H1 (cell line): ENCODE results near the gene SRR. TPM values are rescaled to one million over a fixed set of nuclear protein-coding genes. Genes with fewer than 3 reads are reported as not detected.

Experiments used
- CTCF ChIA-PET: fragments of 300-600 bp; sonication (Branson Sonifier 250); formaldehyde crosslinking; loops from one replicate; lab custom pipeline; 2021; ENCODE audit not compliant: partially characterized antibody; lab: Charles Lee
- POLR2A ChIA-PET: fragments of 300-600 bp; sonication (Branson Sonifier 250); formaldehyde crosslinking; loops from one replicate; lab custom pipeline; 2021; ENCODE audit warnings: inconsistent platforms; ENCODE audit not compliant: partially characterized antibody; lab: Charles Lee
- DNase-seq, 2 experiments: peaks; one replicate each; pipeline versions ENCODE4 v3.0.0 to v3.0.0-alpha.2; 2010 to 2022; ENCODE audit warnings: low spot score in 2 of 2, low read depth in 1 of 2, mixed read lengths in 1 of 2
- FAIRE-seq: peaks from 2 replicates; lab custom pipeline; 2011; peaks lifted over from hg19 to GRCh38; lab: Jason Lieb, UNC
- H2AFZ ChIP-seq: 2 replicates; pipeline ENCODE4 v1.8.1; 2012; ENCODE audit warnings: low read length, inconsistent platforms
- H2AK5ac ChIP-seq: 2 replicates; pipeline ENCODE4 v1.6.1; 2013; ENCODE audit warnings: low read depth, low read length
- H2BK120ac ChIP-seq: replicated peaks from 2 replicates; pipeline ENCODE3; 2013; ENCODE audit warnings: low read depth, low read length, inconsistent platforms
- H2BK12ac ChIP-seq: 2 replicates; pipeline ENCODE4 v1.6.1; 2013; ENCODE audit warnings: low read depth, low read length
- H2BK15ac ChIP-seq: 2 replicates; pipeline ENCODE4 v1.6.1; 2013; ENCODE audit warnings: low read length
- H2BK20ac ChIP-seq: 2 replicates; pipeline ENCODE4 v1.6.1; 2013; ENCODE audit warnings: low read length
- H2BK5ac ChIP-seq: 2 replicates; pipeline ENCODE4 v1.6.1; 2013; ENCODE audit warnings: low read depth, low read length
- H3K14ac ChIP-seq: 2 replicates; pipeline ENCODE4 v1.6.1; 2013; ENCODE audit warnings: inconsistent platforms; ENCODE audit not compliant: insufficient read length
- H3K18ac ChIP-seq: 2 replicates; pipeline ENCODE4 v1.6.1; 2013; ENCODE audit warnings: low read length; ENCODE audit errors: extremely low read depth
- H3K23ac ChIP-seq: 2 replicates; pipeline ENCODE4 v1.6.1; 2013; ENCODE audit warnings: inconsistent platforms; ENCODE audit not compliant: insufficient read length
- H3K23me2 ChIP-seq: 2 replicates; pipeline ENCODE4 v1.6.1; 2013; ENCODE audit warnings: low read depth, low read length
- H3K27ac ChIP-seq: 2 replicates; pipeline ENCODE4 v1.6.1; 2011; ENCODE audit warnings: low read depth, low read length, inconsistent platforms
- H3K27me3 ChIP-seq, 4 experiments: replicated peaks in 1 of 4; 1 replicate in 1 of 4; 2 replicates in 3 of 4; pipeline versions ENCODE4 v1.6.1 to v1.8.1; 2011 to 2013; ENCODE audit warnings: low read length in 3 of 4, mild to moderate bottlenecking in 3 of 4, inconsistent platforms in 2 of 4, mixed read lengths in 2 of 4, moderate library complexity in 1 of 4; ENCODE audit not compliant: control insufficient read depth in 3 of 4, insufficient read depth in 3 of 4; ENCODE audit errors: extremely low read depth in 1 of 4
- H3K36me3 ChIP-seq, 4 experiments: 2 replicates each; pipeline versions ENCODE4 v1.6.1 to v1.8.1; 2011 to 2013; ENCODE audit warnings: mild to moderate bottlenecking in 4 of 4, low read length in 3 of 4, moderate library complexity in 2 of 4, control low read depth in 1 of 4, inconsistent platforms in 1 of 4; ENCODE audit not compliant: insufficient read depth in 4 of 4, control insufficient read depth in 2 of 4
- H3K4ac ChIP-seq: replicated peaks from 2 replicates; pipeline ENCODE3; 2013; ENCODE audit warnings: low read length, low read depth, mixed read lengths, inconsistent platforms; ENCODE audit not compliant: insufficient read length
- H3K4me1 ChIP-seq, 4 experiments: replicated peaks in 1 of 4; 1 replicate in 1 of 4; 2 replicates in 3 of 4; pipeline versions ENCODE4 v1.6.1 to v1.8.1; 2011 to 2013; ENCODE audit warnings: low read length in 3 of 4, inconsistent platforms in 2 of 4, mixed read lengths in 1 of 4; ENCODE audit not compliant: insufficient read depth in 4 of 4, control insufficient read depth in 3 of 4
- H3K4me2 ChIP-seq, 2 experiments: 2 replicates each; pipeline versions ENCODE4 v1.6.1 to v1.8.1; 2011 to 2013; ENCODE audit warnings: low read depth in 2 of 2, low read length in 2 of 2, control low read depth in 1 of 2, inconsistent platforms in 1 of 2, mild to moderate bottlenecking in 1 of 2; ENCODE audit not compliant: insufficient read depth in 1 of 2
- H3K4me3 ChIP-seq, 4 experiments: fragments of 200-600, 300-600 bp in 1 of 4; sonication (generic), shearing (Covaris generic), sonication (Bioruptor Twin) in 1 of 4; 2 replicates each; pipeline versions ENCODE4 v1.5.1 to v1.8.1; 2011 to 2016; ENCODE audit warnings: low read length in 4 of 4, low read depth in 3 of 4, control low read depth in 2 of 4, inconsistent platforms in 2 of 4, mild to moderate bottlenecking in 2 of 4, mixed read lengths in 1 of 4, moderate library complexity in 1 of 4; ENCODE audit not compliant: insufficient read depth in 2 of 4; ENCODE audit errors: extremely low read depth in 1 of 4
- H3K56ac ChIP-seq: replicated peaks from 2 replicates; pipeline ENCODE3; 2013; ENCODE audit warnings: low read depth, mild to moderate bottlenecking, mixed read lengths, low read length, inconsistent platforms; ENCODE audit not compliant: insufficient read length
- H3K79me1 ChIP-seq: 2 replicates; pipeline ENCODE4 v1.6.1; 2013; ENCODE audit warnings: low read depth, low read length, control low read depth
- H3K79me2 ChIP-seq, 2 experiments: 2 replicates each; pipeline versions ENCODE4 v1.6.1 to v1.8.1; 2012 to 2013; ENCODE audit warnings: low read length in 2 of 2, mild to moderate bottlenecking in 2 of 2, inconsistent platforms in 1 of 2; ENCODE audit not compliant: insufficient read depth in 2 of 2, control insufficient read depth in 1 of 2
- H3K9ac ChIP-seq, 4 experiments: replicated peaks in 1 of 4; 1 replicate in 1 of 4; 2 replicates in 3 of 4; pipeline versions ENCODE4 v1.6.1 to v1.8.1; 2011 to 2013; ENCODE audit warnings: low read depth in 3 of 4, low read length in 3 of 4, control low read depth in 2 of 4, mild to moderate bottlenecking in 2 of 4, moderate library complexity in 2 of 4, inconsistent platforms in 1 of 4; ENCODE audit errors: extremely low read depth in 1 of 4
- H3K9me3 ChIP-seq, 2 experiments: 2 replicates each; pipeline versions ENCODE4 v1.6.1 to v1.8.1; 2012 to 2013; ENCODE audit warnings: mild to moderate bottlenecking in 2 of 2, moderate library complexity in 2 of 2, control low read depth in 1 of 2, inconsistent platforms in 1 of 2, low read depth in 1 of 2, low read length in 1 of 2, mixed read lengths in 1 of 2; ENCODE audit not compliant: insufficient read depth in 2 of 2
- H4K20me1 ChIP-seq, 2 experiments: replicated peaks in 1 of 2; 2 replicates each; pipeline versions ENCODE3 to v1.8.1; 2011 to 2013; ENCODE audit warnings: inconsistent platforms in 2 of 2, low read length in 2 of 2, mild to moderate bottlenecking in 1 of 2; ENCODE audit not compliant: insufficient read depth in 2 of 2, control insufficient read depth in 1 of 2
- H4K5ac ChIP-seq: 2 replicates; pipeline ENCODE4 v1.6.1; 2013; ENCODE audit warnings: low read length, low read depth, mixed read lengths, inconsistent platforms; ENCODE audit not compliant: insufficient read length
- H4K8ac ChIP-seq: 2 replicates; pipeline ENCODE4 v1.8.0; 2013; ENCODE audit warnings: mild to moderate bottlenecking, moderate library complexity, low read length, inconsistent platforms; ENCODE audit not compliant: insufficient read depth; ENCODE audit errors: extremely low read depth
- H4K91ac ChIP-seq: replicated peaks from 2 replicates; pipeline ENCODE3; 2013; ENCODE audit warnings: low read length, mixed read lengths, inconsistent platforms; ENCODE audit not compliant: insufficient read length
- BACH1 ChIP-seq: IDR thresholded peaks from 2 replicates; pipeline ENCODE4 v1.6.1; 2012; ENCODE audit warnings: low read length, improper control_type of control experiment
- BCL11A ChIP-seq, 2 experiments: IDR thresholded peaks; one replicate each; pipeline ENCODE4 v1.6.1; 2011; ENCODE audit warnings: low read depth in 2 of 2, low read length in 2 of 2, mild to moderate bottlenecking in 2 of 2
- CHD1 ChIP-seq: IDR thresholded peaks from 2 replicates; pipeline ENCODE4 v1.6.1; 2012; ENCODE audit warnings: low read depth, low read length, improper control_type of control experiment
- CTBP2 ChIP-seq: IDR thresholded peaks from 2 replicates; pipeline ENCODE4 v1.7.0; 2011; ENCODE audit warnings: borderline replicate concordance, mild to moderate bottlenecking, moderate library complexity, mixed read lengths, low read length; ENCODE audit not compliant: insufficient read depth, insufficient read length
- EGR1 ChIP-seq: IDR thresholded peaks from 2 replicates; pipeline ENCODE4 v1.6.1; 2011; ENCODE audit warnings: low read depth, low read length, borderline replicate concordance
- EP300 ChIP-seq, 2 experiments: IDR thresholded peaks; 1 replicate in 1 of 2; 2 replicates in 1 of 2; pipeline ENCODE4 v1.6.1; 2011 to 2012; ENCODE audit warnings: low read depth in 2 of 2, low read length in 2 of 2, mild to moderate bottlenecking in 2 of 2, borderline replicate concordance in 1 of 2, inconsistent platforms in 1 of 2, moderate library complexity in 1 of 2
- EZH2 ChIP-seq: fragments of 200-600 bp; sonication (generic); IDR thresholded peaks from 2 replicates; pipeline ENCODE4 v1.7.1; 2012; ENCODE audit warnings: low read depth, mild to moderate bottlenecking, moderate library complexity, low read length, inconsistent platforms; ENCODE audit not compliant: severe bottlenecking
- FOSL1 ChIP-seq: IDR thresholded peaks from 2 replicates; pipeline ENCODE4 v1.6.1; 2011; ENCODE audit warnings: mild to moderate bottlenecking, low read depth, low read length, moderate library complexity; ENCODE audit not compliant: insufficient read depth
- JUND ChIP-seq: IDR thresholded peaks from 2 replicates; pipeline ENCODE4 v1.6.1; 2011; ENCODE audit warnings: mild to moderate bottlenecking, improper control_type of control experiment, low read length
- POLR2A ChIP-seq, 2 experiments: IDR thresholded peaks; 1 replicate in 1 of 2; 2 replicates in 1 of 2; pipeline ENCODE4 v1.6.1; 2011; ENCODE audit warnings: low read depth in 2 of 2, low read length in 2 of 2, mild to moderate bottlenecking in 2 of 2; ENCODE audit errors: control extremely low read depth in 1 of 2
- POLR2AphosphoS5 ChIP-seq: IDR thresholded peaks from 2 replicates; pipeline ENCODE4 v1.6.1; 2011; ENCODE audit warnings: low read depth, low read length
- SIX5 ChIP-seq: IDR thresholded peaks from 2 replicates; pipeline ENCODE4 v1.6.1; 2011; ENCODE audit warnings: mild to moderate bottlenecking, low read depth, low read length
- SP1 ChIP-seq: IDR thresholded peaks from 2 replicates; pipeline ENCODE4 v1.6.1; 2011; ENCODE audit warnings: low read depth, low read length
- ZNF274 ChIP-seq: IDR thresholded peaks from 2 replicates; pipeline ENCODE4 v1.7.0; 2012; ENCODE audit warnings: low read length, borderline replicate concordance; ENCODE audit errors: extremely low read depth
- WGBS, 2 experiments: shearing (Covaris generic) in 1 of 2; methylation state at CpG; one replicate each; pipeline versions ENCODE4 v1.1.6 to v1.1.7; 2013 to 2015; ENCODE audit warnings: low lambda C conversion rate in 2 of 2, mixed read lengths in 2 of 2, inconsistent platforms in 1 of 2, low coverage in 1 of 2, missing lambda C conversion rate in 1 of 2; ENCODE audit not compliant: insufficient replicate concordance in 2 of 2, insufficient coverage in 1 of 2, insufficient read length in 1 of 2; ENCODE audit errors: extremely low coverage in 1 of 2, missing lambda C conversion rate in 1 of 2; 5-methylcytosine and 5-hydroxymethylcytosine counted together
- polyA plus RNA-seq, 7 experiments: library from polyadenylated mRNA; depleted of rRNA in 3 of 7; stranded (reverse) in 5 of 7; unstranded in 2 of 7; fragments of >200 nt in 5 of 7; fragments of 200-250 nt in 2 of 7; gene quantifications; 1 replicate in 5 of 7; 2 replicates in 1 of 7; 4 replicates in 1 of 7; pipeline versions ENCODE4 v1.2.1 to v1.2.3, GENCODE V29; 2011 to 2013; ENCODE audit warnings: missing spikeins in 2 of 7, mixed read lengths in 2 of 7
- total RNA-seq: library from RNA; stranded (reverse); fragmentation: NEBNext Ultra II Directional; extraction: Animal tissue kit (Norgen Biotek cat#: 25700); gene quantifications from 2 replicates; pipeline ENCODE4 v1.2.1, GENCODE V29; 2021

Gene SRR
- total and polyA plus RNA-seq, 2 of the 8 experiments (the other 6 are each of a cell fraction or from before 2014, with no cell fraction given) = 3.6 to 4.5 TPM

DNA sequence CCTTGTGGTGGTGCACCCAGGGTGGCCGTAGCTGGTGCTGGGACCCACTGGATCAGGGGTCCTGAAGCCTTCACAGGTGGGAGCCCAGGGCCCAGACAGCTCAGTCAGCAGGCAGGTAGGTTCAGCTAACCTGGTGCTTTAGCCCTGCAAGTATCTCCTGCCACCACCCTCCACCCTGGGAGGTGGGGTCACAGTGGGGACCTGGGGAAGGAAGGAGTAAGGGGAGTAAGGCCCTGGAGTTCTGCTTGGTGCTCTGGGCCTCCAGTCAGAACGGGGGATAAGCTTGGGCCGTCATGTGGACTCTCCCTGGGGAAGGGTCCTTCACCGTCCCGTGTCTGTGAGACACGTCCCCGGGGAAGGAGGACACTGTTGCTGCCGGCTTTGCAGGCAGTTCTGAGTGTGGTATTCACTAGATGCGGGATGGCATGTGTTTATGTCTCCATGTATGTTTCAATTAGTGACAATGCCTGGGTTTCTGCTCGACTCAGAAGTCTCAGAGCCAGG lies 54.2 kb downstream of the SRR start:
- no peak for FAIRE-seq
- Histone ChIP-seq H3K27me3 (no peaks in the 10 kb centered on the region), H3K79me2 (no peaks in the 10 kb centered on the region; a peak in 1 of 4 replicates), H3K9ac (no peak overlapping the region; a peak in 1 of 7 replicates), H2BK12ac (no peak overlapping the region), H4K91ac (no peak overlapping the region), H3K9me3 (no peaks in the 10 kb centered on the region), H4K8ac (no peak overlapping the region), H3K4me3 (no peak overlapping the region), H3K4ac (peak overlapping the region; percentile 69), H4K5ac (no peak overlapping the region), H3K18ac (no peak overlapping the region), H3K56ac (no peak overlapping the region), H2BK20ac (no peak overlapping the region), H4K20me1 (peaks cover 2 to 4% of the 10 kb centered on the region in 2 experiments), H2AFZ (no peak overlapping the region), H3K14ac (no peak overlapping the region), H2AK5ac (no peak overlapping the region), H3K27ac (no peak overlapping the region), H3K4me2 (no peak overlapping the region), H3K23ac (no peak overlapping the region), H2BK15ac (no peak overlapping the region), H3K23me2 (no peaks in the 10 kb centered on the region), H2BK120ac (no peak overlapping the region), H3K79me1 (no peaks in the 10 kb centered on the region), H3K4me1 (no peaks in the 10 kb centered on the region), H2BK5ac (no peak overlapping the region), H3K36me3 (peaks cover 0 to 4% (median 2%) of the 10 kb centered on the region in 4 experiments; a peak in 3 of 8 replicates)
- POLR2A ChIA-PET = interaction anchor here (1.0 to 1.8 kb wide), 5 partner anchors 10 to 35 kb away, joined by 3 to 8 read pairs (median 4); partner anchors contain the start of gene TSR1
- 93% methylated on average over 10 of the region's 10 CpGs; no CpG with 5 or more reads in 1 of the 2 experiments for WGBS, 2 experiments
- no peak for DNase-seq
- CTCF ChIA-PET = interaction anchor here (0.7 to 2.1 kb wide), 5 partner anchors 9 to 58 kb away, joined by 3 to 7 read pairs (median 6); partner anchors contain the start of gene TSR1
- no peak for TF ChIP-seq POLR2A (IDR thresholded peaks at IDR 0.05; ENCODE audit: control extremely low read depth in 1 of 2, low read depth in 2 of 2, low read length in 2 of 2)
- no peak for TF ChIP-seq SP1
- TF ChIP-seq BCL11A (IDR thresholded peaks at IDR 0.05; ENCODE audit: low read depth in 2 of 2, low read length in 2 of 2) = no peak
- TF ChIP-seq EZH2 = no peak
- no peak for TF ChIP-seq ZNF274
- no peak for TF ChIP-seq SIX5
- no peak for TF ChIP-seq POLR2AphosphoS5
- no peak for TF ChIP-seq CHD1
- TF ChIP-seq EGR1 = no peak
- TF ChIP-seq JUND = no peak
- TF ChIP-seq CTBP2 = no peak
- no peak for TF ChIP-seq BACH1
- TF ChIP-seq FOSL1 = no peak
- no peak for TF ChIP-seq EP300 (IDR thresholded peaks at IDR 0.05; ENCODE audit: borderline replicate concordance in 1 of 2, low read depth in 2 of 2, low read length in 2 of 2)
